ENCODE measurements around the gene SLC3A2. TPM values are rescaled to one million over a fixed set of nuclear protein-coding genes. Genes with fewer than 3 reads are reported as not detected.
A peak's percentile ranks its signal among the peaks of the same experiment; 100 is the strongest.

SLC3A2 gene
- total and polyA plus RNA-seq, 2 experiments from 2014 or later = 79.2 to 93.8 TPM

DNA sequence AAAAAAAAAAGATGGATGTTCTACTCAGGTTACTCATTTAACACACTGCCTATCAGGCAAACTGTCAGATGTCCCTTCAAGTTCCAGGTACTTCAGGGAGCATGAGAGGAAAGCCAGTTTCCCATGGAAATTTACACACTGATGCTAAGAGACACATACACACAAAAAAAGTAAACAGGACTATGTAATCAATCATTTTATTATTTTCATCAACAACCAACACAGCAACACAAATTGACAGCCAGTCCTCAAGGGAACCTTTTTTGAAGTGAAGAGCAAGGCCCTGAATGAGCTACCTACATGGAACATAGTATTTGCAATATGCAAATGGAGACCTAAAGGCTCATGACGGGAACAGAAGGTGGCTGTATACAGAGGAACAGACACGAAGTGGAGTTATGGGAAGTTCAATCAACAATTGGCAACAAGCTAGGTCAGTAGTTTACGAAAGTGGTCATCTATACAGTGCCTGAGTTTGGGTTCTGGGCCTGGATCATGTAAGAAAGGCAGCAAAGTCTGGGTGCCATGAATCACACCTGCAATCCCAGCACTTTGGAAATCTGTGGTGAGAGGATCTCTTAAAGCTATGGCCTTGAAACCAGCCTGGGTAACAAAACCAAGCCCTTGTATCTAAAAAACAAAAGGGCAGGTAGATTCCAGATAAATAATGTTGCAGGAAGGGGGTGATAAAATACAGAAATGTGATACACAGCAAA lies 28.7 kb upstream of the SLC3A2 start:
- H3K27me3 ChIP-seq = no peaks in the 10 kb centered on the region
- no peaks in the 10 kb centered on the region for H3K9me3 ChIP-seq (ENCODE audit: low read depth)
- TF ChIP-seq, protein P1, sequence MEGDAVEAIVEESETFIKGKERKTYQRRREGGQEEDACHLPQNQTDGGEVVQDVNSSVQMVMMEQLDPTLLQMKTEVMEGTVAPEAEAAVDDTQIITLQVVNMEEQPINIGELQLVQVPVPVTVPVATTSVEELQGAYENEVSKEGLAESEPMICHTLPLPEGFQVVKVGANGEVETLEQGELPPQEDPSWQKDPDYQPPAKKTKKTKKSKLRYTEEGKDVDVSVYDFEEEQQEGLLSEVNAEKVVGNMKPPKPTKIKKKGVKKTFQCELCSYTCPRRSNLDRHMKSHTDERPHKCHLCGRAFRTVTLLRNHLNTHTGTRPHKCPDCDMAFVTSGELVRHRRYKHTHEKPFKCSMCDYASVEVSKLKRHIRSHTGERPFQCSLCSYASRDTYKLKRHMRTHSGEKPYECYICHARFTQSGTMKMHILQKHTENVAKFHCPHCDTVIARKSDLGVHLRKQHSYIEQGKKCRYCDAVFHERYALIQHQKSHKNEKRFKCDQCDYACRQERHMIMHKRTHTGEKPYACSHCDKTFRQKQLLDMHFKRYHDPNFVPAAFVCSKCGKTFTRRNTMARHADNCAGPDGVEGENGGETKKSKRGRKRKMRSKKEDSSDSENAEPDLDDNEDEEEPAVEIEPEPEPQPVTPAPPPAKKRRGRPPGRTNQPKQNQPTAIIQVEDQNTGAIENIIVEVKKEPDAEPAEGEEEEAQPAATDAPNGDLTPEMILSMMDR (IDR thresholded peaks at IDR 0.05; ENCODE audit: low read depth, low read length) = no peak
- peaks cover 10% of the 10 kb centered on the region for H3K4me1 ChIP-seq (ENCODE audit: low read depth)
- DNase-seq (ENCODE audit: low read depth in 1 of 2, low spot score in 1 of 2) = no peak
- no peak overlapping the region for H3K4me3 ChIP-seq
- peaks cover 29% of the 10 kb centered on the region for H3K36me3 ChIP-seq
- H3K27ac ChIP-seq = peak overlapping the region; percentile 71

DNA sequence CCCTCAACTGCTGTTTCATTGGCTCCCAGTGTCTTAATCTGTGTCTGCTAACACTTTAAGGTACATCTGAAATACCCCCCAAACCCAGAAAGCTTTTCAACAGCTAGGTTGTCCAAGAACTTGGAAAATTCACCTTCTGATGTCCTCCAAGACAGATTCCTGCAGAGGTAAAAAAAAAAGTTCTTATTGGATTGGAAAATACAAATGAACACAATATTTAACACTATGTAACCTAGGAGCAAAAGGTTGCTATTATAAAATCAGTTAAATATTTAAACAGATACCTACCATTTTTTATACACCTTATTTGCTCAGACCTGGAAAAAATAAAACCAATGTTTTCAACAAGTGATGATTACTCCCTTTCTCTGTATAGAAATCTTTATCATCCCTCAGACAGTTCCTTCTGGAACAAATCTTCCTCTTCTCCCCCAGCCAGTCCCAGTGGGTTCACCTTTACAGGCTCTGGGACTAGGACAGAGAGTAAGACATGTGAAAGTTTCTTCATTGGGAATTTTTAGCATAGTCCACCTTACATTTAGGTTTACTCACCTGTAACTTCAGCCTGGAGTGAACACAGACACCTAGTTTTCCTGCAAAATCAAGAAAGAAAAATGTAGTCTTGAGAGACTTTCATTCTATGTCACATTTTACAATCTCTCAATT lies 28.0 kb upstream of the SLC3A2 start:
- TF ChIP-seq, protein P1 (IDR thresholded peaks at IDR 0.05; ENCODE audit: low read depth, low read length) = no peak
- Histone ChIP-seq H3K4me1 (ENCODE audit: low read depth) (peaks cover 10% of the 10 kb centered on the region), H3K36me3 (peaks cover 29% of the 10 kb centered on the region), H3K27ac (peak overlapping the region; percentile 71), H3K9me3 (ENCODE audit: low read depth) (no peaks in the 10 kb centered on the region), H3K4me3 (no peak overlapping the region), H3K27me3 (no peaks in the 10 kb centered on the region)
- no peak for DNase-seq (ENCODE audit: low read depth in 1 of 2, low spot score in 1 of 2)

DNA sequence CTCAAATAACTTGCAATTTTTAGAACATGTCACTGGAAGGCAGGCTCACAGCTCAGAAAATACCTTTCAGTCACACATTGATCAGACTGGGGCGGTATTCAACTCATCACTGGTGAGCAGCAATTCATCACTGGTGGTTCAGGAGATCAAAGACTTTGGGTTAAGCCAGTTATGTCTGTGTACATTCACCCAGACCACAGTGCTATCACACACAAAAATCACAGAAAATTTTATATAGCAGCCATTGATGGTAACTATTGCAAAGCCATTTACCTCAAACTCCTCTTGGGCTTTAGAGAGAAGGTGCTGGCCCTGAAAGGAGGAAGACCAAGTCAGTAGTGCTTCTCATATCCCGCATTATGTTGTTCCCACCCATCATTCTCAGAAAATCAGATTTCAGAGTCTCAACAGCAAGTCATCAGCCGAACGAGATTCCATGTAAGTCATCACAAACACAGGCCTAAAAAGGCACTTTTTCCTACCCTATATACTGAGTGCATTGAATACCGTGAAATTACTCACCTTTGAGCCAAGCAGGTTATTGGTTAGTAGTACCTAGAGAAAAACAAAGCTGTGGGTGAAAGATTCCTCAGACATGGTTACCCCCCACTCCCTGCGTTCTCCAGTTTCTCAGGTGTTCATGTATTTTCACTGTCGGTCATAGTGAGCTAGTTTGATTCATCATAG lies 27.3 kb upstream of the SLC3A2 start:
- Histone ChIP-seq H3K36me3 (peaks cover 29% of the 10 kb centered on the region), H3K4me3 (peak overlapping the region; percentile 76), H3K9me3 (ENCODE audit: low read depth) (no peaks in the 10 kb centered on the region), H3K27me3 (no peaks in the 10 kb centered on the region), H3K27ac (peak overlapping the region; percentile 71), H3K4me1 (ENCODE audit: low read depth) (peaks cover 10% of the 10 kb centered on the region)
- no peak for DNase-seq (ENCODE audit: low read depth in 1 of 2, low spot score in 1 of 2)
- TF ChIP-seq, protein P1 (IDR thresholded peaks at IDR 0.05; ENCODE audit: low read depth, low read length) = no peak

DNA sequence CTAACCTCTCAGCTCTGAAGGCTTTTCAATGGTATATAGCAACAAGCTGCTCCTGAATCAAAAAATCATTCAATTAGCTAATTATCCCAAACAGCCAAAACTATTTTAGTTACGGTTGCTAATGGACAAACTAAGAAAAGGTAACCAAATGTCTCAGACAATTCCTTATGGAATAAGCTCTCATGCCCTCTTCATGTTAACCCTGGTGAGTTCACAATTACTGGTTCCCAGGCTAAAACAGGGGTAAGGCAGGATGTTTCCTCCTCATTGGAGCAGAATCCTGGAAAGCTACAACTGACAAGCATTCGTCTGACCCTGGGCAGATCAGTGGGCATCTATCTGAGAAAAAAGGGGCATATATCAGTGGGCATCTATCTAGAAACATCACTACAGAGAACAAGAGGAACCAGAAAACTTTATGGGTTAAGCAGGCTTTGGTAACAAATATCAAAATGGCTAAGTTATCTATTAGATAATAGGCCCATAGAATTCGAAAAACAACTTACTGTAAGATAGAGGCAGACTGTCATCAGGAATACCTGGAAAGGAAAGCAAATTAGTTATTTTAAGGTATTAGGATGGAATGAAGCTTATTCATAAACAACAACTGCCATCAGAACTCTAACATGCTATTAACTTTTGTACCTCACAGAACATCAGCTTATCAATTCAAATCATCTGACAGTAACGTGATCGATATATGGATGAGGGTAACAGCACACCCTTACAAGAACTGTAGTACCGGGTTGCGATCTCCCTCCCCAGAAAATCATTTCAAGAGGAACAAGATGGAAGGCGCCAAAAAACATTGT lies 26.5 kb upstream of the SLC3A2 start:
- peak overlapping the region; percentile 71 for H3K27ac ChIP-seq
- TF ChIP-seq, protein P1 (IDR thresholded peaks at IDR 0.05; ENCODE audit: low read depth, low read length) = no peak

More for the DNA sequence above, 26.5 kb upstream of the SLC3A2 start:
- Histone ChIP-seq H3K27me3 (no peaks in the 10 kb centered on the region), H3K4me1 (ENCODE audit: low read depth) (peaks cover 10% of the 10 kb centered on the region), H3K4me3 (peak overlapping the region; percentile 76), H3K36me3 (peaks cover 29% of the 10 kb centered on the region), H3K9me3 (ENCODE audit: low read depth) (no peaks in the 10 kb centered on the region)
- no peak for DNase-seq (ENCODE audit: low read depth in 1 of 2, low spot score in 1 of 2)

Measured in cardiac muscle cell (in vitro differentiated cells and primary cell).